Breast epithelium (tissue), 4 donors: ENCODE results near the gene MRC2. TPM values are rescaled to one million over a fixed set of nuclear protein-coding genes. Genes with fewer than 3 reads are reported as not detected.

Experiments used
- DNase-seq, 2 donors: peaks; one replicate each; pipeline ENCODE4 v3.0.0-alpha.2; 2019; ENCODE audit warnings: low spot score in 2 of 2
- H3K27ac ChIP-seq, 2 donors: fragments of 200-600 bp; sonication (generic) in 1 of 2; one replicate each; pipeline ENCODE4 v1.5.1; 2016 to 2019; ENCODE audit warnings: mild to moderate bottlenecking in 1 of 2
- H3K27me3 ChIP-seq, 2 donors: fragments of 200-600 bp; sonication (generic) in 1 of 2; one replicate each; pipeline versions ENCODE4 v1.5.1 to v1.6.0; 2017 to 2019; ENCODE audit warnings: control low read depth in 1 of 2, mild to moderate bottlenecking in 1 of 2
- H3K36me3 ChIP-seq: fragments of 200-600 bp; one replicate; pipeline ENCODE4 v1.5.1; 2019
- H3K4me1 ChIP-seq, 2 donors: fragments of 200-600 bp; sonication (generic); one replicate each; pipeline ENCODE4 v1.5.1; 2016 to 2019; ENCODE audit warnings: control low read depth in 1 of 2
- H3K4me3 ChIP-seq, 3 donors: fragments of 200-600 bp; sonication (generic); 1 replicate in 2 of 3; 2 replicates in 1 of 3; pipeline ENCODE4 v1.5.1; 2016 to 2019; ENCODE audit warnings: mild to moderate bottlenecking in 3 of 3, moderate library complexity in 2 of 3
- H3K9me3 ChIP-seq, 2 donors: fragments of 200-600 bp; sonication (generic) in 1 of 2; one replicate each; pipeline ENCODE4 v1.5.1; 2016 to 2019; ENCODE audit warnings: control low read depth in 1 of 2
- POLR2A ChIP-seq: fragments of 450-650 bp; IDR thresholded peaks from one replicate; pipeline ENCODE4 v1.6.1; 2016; ENCODE audit warnings: antibody characterized with exemption, mild to moderate bottlenecking, moderate library complexity
- POLR2AphosphoS5 ChIP-seq, 3 donors: sonication (generic); formaldehyde crosslinking; IDR thresholded peaks; one replicate each; pipeline ENCODE4 v1.6.1; 2017; ENCODE audit warnings: antibody characterized with exemption in 3 of 3
- intact Hi-C: fragments of 100-400 bp; cut with DNase I; formaldehyde crosslinking; loops from one replicate; pipeline ENCODE4 v1.15.1; 2023; ENCODE audit warnings: low total_unique reads
- total RNA-seq, 3 donors: library from RNA; depleted of rRNA; stranded (reverse); fragments of >200 nt; gene quantifications; one replicate each; pipeline ENCODE4 v1.1.0, GENCODE V29; 2016
- TF ChIP-seq, protein P1 (sequence below), 3 donors: fragments of 450-650 bp; IDR thresholded peaks; one replicate each; pipeline ENCODE4 v1.5.1; 2016 to 2017; ENCODE audit warnings: antibody characterized with exemption in 3 of 3, mild to moderate bottlenecking in 3 of 3, moderate library complexity in 3 of 3

Gene MRC2, protein sequence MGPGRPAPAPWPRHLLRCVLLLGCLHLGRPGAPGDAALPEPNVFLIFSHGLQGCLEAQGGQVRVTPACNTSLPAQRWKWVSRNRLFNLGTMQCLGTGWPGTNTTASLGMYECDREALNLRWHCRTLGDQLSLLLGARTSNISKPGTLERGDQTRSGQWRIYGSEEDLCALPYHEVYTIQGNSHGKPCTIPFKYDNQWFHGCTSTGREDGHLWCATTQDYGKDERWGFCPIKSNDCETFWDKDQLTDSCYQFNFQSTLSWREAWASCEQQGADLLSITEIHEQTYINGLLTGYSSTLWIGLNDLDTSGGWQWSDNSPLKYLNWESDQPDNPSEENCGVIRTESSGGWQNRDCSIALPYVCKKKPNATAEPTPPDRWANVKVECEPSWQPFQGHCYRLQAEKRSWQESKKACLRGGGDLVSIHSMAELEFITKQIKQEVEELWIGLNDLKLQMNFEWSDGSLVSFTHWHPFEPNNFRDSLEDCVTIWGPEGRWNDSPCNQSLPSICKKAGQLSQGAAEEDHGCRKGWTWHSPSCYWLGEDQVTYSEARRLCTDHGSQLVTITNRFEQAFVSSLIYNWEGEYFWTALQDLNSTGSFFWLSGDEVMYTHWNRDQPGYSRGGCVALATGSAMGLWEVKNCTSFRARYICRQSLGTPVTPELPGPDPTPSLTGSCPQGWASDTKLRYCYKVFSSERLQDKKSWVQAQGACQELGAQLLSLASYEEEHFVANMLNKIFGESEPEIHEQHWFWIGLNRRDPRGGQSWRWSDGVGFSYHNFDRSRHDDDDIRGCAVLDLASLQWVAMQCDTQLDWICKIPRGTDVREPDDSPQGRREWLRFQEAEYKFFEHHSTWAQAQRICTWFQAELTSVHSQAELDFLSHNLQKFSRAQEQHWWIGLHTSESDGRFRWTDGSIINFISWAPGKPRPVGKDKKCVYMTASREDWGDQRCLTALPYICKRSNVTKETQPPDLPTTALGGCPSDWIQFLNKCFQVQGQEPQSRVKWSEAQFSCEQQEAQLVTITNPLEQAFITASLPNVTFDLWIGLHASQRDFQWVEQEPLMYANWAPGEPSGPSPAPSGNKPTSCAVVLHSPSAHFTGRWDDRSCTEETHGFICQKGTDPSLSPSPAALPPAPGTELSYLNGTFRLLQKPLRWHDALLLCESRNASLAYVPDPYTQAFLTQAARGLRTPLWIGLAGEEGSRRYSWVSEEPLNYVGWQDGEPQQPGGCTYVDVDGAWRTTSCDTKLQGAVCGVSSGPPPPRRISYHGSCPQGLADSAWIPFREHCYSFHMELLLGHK (N-terminal part only)
- 10 to 100 TPM; 28.4 to 40.2 (median 37.4) TPM for total RNA-seq

DNA sequence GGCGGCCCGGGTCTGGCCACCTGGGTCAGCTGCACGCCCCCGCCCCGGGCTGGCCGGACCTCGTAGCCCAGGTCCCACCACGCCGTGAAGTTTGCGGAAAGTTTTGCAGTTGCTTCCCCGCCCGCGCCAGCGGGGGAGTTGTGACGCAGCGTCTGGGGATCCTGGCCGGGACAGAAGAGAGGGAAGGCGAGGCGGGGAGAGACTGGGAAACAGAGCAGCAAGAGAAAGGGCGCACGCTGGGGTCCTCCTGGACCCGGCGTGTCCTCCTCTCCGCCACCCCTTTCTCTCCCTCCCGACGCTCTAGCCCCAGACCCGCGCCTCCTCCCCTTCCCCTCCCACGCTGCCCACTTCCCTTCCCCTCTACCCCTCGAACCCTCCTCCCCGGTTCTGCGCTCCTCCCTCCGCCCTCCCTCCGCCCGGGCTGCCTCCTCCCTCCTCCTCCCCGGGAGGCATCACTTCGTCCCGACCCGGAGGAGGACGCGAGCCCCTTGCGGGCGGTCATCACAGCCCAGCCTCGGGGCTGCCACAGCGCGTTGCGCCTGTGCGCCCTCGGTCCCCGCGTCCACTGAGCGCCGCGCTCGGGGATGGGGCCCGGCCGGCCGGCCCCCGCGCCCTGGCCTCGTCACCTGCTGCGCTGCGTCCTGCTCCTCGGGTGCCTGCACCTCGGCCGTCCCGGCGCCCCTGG lies at the start of gene MRC2:
TSS of gene MRC2 (plus strand) at position 452 of the 685 bp plus-strand sequence. CDS start at position 585, 133 bp downstream.
- Histone ChIP-seq H3K27me3 (peaks cover 0 to 15% of the 10 kb centered on the region in 2 donors), H3K4me3 (peak within 1 kb of the TSS; percentile 58 to 86 (median 63)), H3K36me3 (no peaks in the 10 kb centered on the region), H3K9me3 (no peaks in the 10 kb centered on the region), H3K27ac (peak within 1 kb of the TSS; percentile 82 to 95), H3K4me1 (no peaks in the 10 kb centered on the region)
- DNase-seq = peak in 1 of 2 donors; percentile 50
- TF ChIP-seq POLR2A (no peak), POLR2AphosphoS5 (IDR thresholded peaks at IDR 0.05) (no peak)
- TF ChIP-seq, protein P1, sequence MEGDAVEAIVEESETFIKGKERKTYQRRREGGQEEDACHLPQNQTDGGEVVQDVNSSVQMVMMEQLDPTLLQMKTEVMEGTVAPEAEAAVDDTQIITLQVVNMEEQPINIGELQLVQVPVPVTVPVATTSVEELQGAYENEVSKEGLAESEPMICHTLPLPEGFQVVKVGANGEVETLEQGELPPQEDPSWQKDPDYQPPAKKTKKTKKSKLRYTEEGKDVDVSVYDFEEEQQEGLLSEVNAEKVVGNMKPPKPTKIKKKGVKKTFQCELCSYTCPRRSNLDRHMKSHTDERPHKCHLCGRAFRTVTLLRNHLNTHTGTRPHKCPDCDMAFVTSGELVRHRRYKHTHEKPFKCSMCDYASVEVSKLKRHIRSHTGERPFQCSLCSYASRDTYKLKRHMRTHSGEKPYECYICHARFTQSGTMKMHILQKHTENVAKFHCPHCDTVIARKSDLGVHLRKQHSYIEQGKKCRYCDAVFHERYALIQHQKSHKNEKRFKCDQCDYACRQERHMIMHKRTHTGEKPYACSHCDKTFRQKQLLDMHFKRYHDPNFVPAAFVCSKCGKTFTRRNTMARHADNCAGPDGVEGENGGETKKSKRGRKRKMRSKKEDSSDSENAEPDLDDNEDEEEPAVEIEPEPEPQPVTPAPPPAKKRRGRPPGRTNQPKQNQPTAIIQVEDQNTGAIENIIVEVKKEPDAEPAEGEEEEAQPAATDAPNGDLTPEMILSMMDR (IDR thresholded peaks at IDR 0.05) = no peak
- intact Hi-C loops = no loop called here

DNA sequence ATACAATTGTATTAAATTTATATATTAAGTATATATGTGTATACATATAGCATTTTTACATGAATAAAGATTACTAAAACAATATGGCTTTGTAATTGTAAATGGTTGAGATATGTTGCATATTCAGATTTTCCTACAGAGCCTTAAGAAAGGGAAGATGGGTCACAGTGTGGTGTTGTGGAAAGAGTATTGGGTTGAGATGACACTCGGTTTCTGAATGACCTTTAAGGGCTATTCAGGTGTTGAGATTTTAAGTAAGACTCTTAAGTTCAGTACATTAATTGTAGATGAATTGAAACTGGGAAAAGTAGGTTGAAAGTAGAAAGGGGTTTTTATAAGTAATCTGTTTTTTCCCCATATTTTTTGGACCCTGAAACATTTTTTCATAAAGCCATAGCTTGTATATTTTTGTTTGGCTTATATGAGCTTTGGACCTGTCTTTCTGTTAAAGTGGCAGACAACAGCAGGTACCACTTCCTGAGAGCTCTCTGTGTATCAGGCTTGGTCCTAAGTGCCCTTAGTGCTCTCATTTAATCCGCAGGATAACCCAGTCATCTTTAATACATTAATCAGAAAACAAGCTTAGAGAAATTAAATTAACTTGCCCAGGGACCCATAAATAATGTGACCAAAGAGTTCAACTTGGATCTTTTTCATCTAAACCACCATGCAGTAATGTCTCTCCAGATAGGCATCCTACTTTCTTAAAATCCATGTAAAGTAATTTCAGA lies 48.5 kb upstream of the MRC2 start:
- no peaks in the 10 kb centered on the region for H3K9me3 ChIP-seq

DNA sequence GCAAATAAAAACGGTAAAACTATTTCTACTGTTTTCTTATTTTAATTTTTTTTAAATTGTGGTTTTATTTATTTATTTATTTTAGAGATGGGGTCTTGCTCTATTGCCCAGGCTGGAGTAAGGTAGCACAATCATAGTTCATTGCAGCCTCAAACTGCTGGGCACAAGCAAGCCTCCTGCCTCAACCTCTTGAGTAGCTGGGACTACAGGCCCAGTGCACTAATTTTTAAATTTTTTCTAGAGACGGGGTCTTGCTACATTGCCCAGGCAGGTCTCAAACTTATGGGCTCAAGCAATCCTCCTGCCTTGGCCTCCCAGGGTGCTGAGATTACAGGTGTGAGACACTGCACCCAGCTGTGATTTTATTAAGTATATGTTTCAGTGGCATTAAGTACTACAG lies 46.5 kb upstream of the MRC2 start:
- no peaks in the 10 kb centered on the region for H3K27me3 ChIP-seq
- H3K27ac ChIP-seq = no peak overlapping the region
- no peak overlapping the region for H3K4me3 ChIP-seq
- no peak for DNase-seq
- intact Hi-C loops = no loop called here
- H3K4me1 ChIP-seq = no peaks in the 10 kb centered on the region
- H3K9me3 ChIP-seq = no peaks in the 10 kb centered on the region
- H3K36me3 ChIP-seq = no peaks in the 10 kb centered on the region
- TF ChIP-seq, protein P1 (IDR thresholded peaks at IDR 0.05) = no peak
- TF ChIP-seq POLR2A (no peak), POLR2AphosphoS5 (IDR thresholded peaks at IDR 0.05) (no peak)

More for the DNA sequence above, 48.5 kb upstream of the MRC2 start:
- H3K4me1 ChIP-seq = no peaks in the 10 kb centered on the region
- TF ChIP-seq, protein P1 (IDR thresholded peaks at IDR 0.05) = no peak
- TF ChIP-seq POLR2A (no peak), POLR2AphosphoS5 (IDR thresholded peaks at IDR 0.05) (no peak)
- H3K27ac ChIP-seq = no peak overlapping the region
- intact Hi-C loops = no loop called here
- no peaks in the 10 kb centered on the region for H3K27me3 ChIP-seq
- no peaks in the 10 kb centered on the region for H3K36me3 ChIP-seq
- no peak for DNase-seq
- H3K4me3 ChIP-seq = no peak overlapping the region

DNA sequence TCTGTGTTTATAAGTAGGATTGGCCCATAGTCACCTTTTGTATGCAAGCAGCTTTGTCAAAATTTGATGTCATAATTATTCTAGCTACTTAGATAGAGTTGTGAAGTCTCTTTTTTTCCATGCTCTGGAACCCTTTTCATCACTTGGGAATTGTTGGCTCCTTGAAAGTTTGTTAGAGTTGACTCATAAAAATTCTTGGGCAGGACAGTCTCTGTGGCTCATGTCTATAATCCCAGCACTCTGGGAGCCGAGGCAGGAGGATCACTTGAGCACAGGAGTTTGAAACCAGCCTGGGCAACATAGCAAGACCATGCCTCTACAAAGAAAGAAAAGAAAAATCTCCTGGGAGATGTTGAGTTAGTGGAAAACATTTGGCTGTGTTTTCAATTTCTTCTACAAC lies 45.7 kb upstream of the MRC2 start:
- no peaks in the 10 kb centered on the region for H3K9me3 ChIP-seq

More for the DNA sequence above, 45.7 kb upstream of the MRC2 start:
- DNase-seq = no peak
- intact Hi-C loops = no loop called here
- TF ChIP-seq POLR2AphosphoS5 (IDR thresholded peaks at IDR 0.05) = no peak
- no peak for TF ChIP-seq POLR2A
- TF ChIP-seq, protein P1 (IDR thresholded peaks at IDR 0.05) = no peak
- Histone ChIP-seq H3K36me3 (no peaks in the 10 kb centered on the region), H3K4me3 (no peak overlapping the region), H3K4me1 (no peaks in the 10 kb centered on the region), H3K27ac (no peak overlapping the region), H3K27me3 (no peaks in the 10 kb centered on the region)
